Caki2 (cell line): ENCODE results near the gene ATXN2. TPM values are rescaled to one million over a fixed set of nuclear protein-coding genes. Genes with fewer than 3 reads are reported as not detected.
"Not testable (repeated sequence)": the region's sequence is repeated elsewhere in the genome, so short reads cannot be mapped to it uniquely, and the experiment has no call there.

Experiments used
- DNase-seq: peaks from one replicate; pipeline ENCODE4 v3.0.0-alpha.2; 2015; ENCODE audit warnings: low read depth
- in situ Hi-C: cut with HindIII; loops from 2 replicates; pipeline ENCODE4 v1.10.0; 2016; ENCODE audit warnings: low sequenced_read_pairs, low pct_unique_long_range_greater_than_20kb, mixed read lengths
- total RNA-seq: library from RNA; depleted of rRNA; stranded (reverse); fragments of >200 nt; shearing (Covaris generic); gene quantifications from 2 replicates; pipeline ENCODE4 v1.2.3, GENCODE V29; 2014; ENCODE audit warnings: low replicate concordance

Gene ATXN2
- total RNA-seq, 1 experiment from 2014 or later, result 7.5 TPM

- in situ Hi-C loops, result no loop called here
- no peak for DNase-seq
Observed at GRCh38 chr12:111582133-111582747, 16.9 kb downstream of the ATXN2 start.

DNA sequence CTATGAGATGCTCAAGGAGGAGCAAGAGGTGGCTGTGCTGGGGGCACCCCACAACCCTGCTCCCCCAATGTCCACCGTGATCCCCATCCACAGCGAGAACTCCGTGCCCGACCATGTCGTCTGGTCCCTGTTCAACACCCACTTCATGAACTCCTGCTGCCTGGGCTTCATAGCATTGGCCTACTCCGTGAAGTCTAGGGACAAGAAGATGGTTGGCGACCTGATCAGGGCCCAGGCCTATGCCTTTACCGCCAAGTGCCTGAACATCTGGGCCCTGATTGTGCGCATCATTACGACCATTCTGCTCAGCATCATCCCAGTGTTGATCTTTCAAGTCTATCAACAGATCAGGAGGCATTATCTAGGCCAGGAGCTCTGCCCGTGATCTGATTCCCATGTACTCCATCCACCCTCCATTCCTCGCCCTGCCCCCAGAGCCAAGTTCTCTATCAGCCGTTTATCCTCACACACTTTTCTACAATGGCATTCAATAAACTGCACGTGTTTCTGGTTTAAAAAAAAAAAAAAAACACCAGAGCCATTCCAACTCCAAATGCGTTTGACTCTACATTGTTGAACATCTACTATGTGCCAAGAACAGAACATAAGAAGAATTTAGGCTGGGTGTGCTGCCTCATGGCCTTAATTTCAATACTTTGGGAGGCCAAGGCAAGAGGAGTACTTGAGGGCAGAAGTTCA, 17.5 kb downstream of the ATXN2 start:
- in situ Hi-C loops, result no loop called here
- DNase-seq, result no peak

GRCh38 chr12:111580737-111581136, 18.4 kb downstream of the ATXN2 start:
- in situ Hi-C loops, result no loop called here

DNA sequence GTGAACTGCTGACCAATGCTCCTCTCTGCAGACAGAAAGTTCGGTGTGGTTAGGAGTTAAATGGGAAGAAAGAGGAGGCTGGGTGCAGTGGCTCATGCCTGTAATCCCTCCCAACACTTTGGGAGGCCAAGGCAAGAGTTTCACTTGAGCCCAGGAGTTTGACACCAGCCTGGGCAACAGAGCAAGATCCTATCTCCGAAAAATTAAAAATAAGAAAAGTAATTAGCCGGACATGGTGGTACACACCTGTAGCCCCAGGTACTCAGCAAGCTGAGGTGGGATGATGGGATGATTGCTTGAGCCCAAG, 19.0 kb downstream of the ATXN2 start:
- DNase-seq, result no peak
- in situ Hi-C loops, result no loop called here

More at GRCh38 chr12:111580737-111581136, 18.4 kb downstream of the ATXN2 start:
- no peak for DNase-seq

DNA sequence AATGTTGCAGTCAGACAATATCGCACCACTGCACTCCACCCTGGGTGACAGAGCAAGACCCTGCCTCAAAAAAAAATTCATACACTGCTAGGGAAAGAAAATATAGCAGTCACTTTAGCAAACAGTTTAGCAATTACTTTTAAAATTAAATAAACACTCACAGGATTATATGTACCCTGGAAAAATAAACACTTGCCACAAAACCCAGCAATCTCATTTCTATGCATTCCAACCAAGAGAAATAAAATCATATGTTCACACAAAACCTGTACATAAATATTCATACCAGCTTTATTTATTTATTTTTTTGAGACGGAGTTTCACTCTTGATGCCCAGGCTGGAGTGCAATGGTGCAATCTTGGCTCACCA, 20.2 kb downstream of the ATXN2 start:
- in situ Hi-C loops, result no loop called here
- DNase-seq, result no peak

DNA sequence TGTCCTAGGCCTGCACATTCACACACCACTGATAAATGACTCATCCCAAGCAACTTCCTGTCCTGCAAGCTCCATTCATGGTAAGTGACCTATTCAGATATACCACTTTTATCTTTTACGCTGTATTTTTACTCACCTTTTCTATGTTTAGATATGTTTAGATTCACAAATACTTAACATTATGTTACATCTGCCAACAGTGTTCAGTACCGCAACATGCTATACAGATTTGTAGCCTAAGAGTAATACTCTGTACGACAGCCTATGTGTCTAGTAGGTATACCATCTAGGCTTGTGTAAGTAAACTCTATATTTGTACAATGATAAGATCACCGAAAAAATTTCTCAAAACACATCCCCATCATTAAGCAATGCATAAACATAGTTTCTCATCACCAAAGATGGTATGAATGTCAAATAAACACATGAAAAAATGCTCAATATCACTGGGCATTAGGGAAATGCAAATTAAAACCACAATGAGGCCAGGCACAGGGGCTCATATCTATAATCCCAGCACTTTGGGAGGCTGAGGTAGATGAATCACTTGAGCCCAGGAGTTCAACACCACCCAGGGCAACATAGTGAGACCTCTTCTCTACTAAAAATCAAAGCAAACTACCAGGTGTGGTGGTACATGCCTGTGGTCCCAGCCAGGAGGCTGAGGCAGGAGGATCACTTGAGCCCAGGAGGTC, 20.7 kb downstream of the ATXN2 start:
- in situ Hi-C loops, result no loop called here
- DNase-seq, result peak; percentile 54

DNA sequence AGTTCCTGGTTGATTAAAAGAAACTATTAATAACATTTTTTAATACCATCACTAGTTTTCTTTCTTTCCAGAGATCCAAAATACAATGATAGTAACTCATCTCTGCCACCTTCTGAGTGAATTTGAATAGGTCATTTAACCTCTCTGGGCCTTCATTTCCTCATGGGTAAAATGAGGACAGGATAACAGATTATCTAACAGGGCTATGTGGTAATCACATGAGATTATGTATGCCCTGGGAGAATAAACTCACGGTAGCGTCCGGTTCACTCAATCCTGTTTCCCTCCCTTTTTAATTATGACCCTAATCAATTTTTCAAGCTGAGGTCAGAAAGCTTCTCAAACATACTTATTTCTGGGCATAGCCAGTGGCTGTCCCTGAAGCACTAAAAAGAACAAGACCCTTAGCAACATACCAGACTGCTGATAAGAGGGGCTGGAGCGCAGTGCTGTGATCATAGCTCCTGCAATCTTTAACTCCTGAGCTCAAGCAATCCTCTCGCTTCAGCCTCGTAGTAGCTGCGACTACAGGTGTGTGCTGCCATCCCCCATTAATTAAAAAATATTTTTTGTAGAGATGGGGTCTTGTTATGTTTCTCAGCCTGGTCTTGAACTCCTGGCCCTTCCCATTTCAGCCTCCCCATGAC, 24.2 kb downstream of the ATXN2 start:
- DNase-seq, result no peak
- in situ Hi-C loops, result no loop called here

- in situ Hi-C loops, result no loop called here
- DNase-seq, result no peak
Observed at GRCh38 chr12:111573476-111573875, 25.6 kb downstream of the ATXN2 start.

DNA sequence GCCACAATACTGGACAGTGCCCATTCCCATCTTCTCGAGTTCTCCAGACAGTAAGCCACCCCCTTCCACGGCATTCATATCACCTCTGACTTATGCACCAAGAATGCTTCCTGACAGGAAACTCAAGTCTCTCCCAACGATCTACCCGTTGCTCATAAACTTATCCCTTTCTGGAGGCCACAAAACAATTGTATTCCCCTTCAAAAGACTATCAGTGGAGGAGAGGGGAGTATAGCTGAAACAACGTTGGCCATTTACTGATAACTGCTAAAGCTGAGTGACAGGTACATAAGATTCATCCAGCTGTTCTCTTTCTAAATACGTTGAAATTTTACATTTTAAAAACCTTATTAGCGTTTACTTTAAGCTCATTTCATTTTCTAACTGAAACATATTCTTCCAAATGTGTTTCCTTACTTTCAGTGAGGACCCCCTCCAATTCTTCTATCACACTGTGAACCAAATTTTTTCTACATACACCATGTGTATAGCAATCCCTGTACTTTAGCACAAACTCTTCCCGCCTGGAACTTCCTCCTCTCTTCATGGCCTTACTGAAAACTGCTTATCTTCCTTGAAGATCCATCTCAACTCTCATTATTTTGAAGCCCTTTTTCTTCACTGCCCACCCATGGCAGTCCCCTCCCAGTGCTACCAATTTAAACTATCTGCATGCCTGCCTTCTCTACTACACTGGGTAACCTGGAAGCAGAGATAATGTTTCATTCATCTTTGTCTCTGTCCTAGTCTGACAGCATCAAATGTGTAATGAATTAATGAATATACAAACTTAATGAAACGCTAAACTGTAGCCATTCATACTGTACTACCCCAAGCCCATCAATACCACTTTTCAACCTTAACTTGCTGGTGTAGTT, 28.8 kb downstream of the ATXN2 start:
- DNase-seq, result no peak
- in situ Hi-C loops, result no loop called here

DNA sequence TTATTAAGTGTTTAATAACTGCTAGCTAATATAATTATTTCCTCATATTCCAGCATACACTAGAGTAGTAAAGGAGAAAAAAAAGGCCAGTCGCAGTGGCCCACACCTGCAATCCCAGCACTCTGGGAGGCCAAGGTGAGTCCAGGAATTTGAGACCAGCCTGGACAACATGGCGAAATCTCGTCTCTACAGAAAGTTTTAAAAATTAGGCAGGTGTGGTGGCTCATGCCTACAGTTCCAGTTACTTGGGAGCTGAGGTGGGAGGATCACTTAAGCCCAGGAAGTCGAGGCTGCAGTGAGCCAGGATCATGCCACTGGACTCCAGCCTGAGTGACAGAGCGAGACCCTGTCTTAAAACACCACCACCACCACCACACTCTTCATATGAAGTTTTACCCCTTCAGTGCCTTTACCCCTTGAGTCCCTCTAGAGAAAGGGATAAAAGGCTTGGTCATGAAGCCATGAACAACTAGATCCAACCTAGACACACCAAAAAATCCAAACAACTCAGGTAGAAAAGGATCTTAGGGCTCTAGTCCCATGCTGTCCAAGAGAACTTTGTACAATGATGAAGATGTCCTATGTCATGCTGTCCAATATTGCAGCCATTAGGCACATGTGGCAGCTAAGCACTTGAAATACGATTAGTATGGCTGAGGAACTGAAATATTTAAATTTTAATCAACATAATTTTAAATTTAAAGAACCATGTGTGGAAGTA, 29.6 kb downstream of the ATXN2 start:
- no peak for DNase-seq
- in situ Hi-C loops, result no loop called here

DNA sequence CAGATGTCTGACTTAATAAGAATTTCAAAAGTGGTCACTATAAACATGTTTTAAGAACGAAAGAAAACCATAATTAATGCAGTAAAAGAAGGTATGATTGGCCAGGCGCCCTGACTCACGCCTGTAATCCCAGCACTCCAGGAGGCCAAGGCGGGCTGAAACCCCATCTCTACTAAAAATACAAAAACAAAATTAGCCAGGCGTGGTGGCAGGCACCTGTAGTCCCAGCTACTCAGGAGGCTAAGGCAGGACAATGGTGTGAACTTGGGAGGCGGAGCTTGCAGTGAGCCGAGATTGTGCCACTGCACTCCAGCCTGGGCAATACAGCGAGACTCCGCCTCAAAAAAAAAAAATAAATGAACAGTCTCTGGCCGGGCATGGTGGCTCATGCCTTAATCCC, 38.3 kb downstream of the ATXN2 start:
- in situ Hi-C loops, DNase-seq: not testable (repeated sequence)

GRCh38 chr12:111558107-111558376, 41.1 kb downstream of the ATXN2 start:
- in situ Hi-C loops, result no loop called here
- DNase-seq, result no peak

GRCh38 chr12:111557271-111558106, 41.6 kb downstream of the ATXN2 start:
- in situ Hi-C loops, result no loop called here
- peak; percentile 13 for DNase-seq

GRCh38 chr12:111556676-111557075, 42.4 kb downstream of the ATXN2 start:
- in situ Hi-C loops, result no loop called here
- DNase-seq, result no peak

DNA sequence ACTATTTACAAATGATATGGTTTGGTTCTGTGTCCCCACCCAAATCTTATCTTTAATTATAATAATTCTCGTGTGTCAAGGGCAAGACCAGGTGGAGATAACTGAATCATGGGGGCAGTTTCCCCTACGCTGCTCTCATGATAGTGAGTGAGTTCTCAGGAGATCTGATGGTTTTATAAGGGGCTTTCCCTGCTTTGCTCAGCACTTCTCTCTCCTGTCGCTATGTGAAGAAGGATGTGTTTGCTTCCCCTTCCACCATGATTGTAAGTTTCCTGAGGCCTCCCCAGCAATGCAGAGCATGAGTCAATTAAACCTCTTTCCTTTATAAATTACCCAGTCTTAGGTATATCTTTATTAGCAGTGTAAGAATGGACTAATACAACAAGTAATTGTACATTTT, 43.8 kb downstream of the ATXN2 start:
- DNase-seq, in situ Hi-C loops: not testable (repeated sequence)

- DNase-seq, result no peak
- in situ Hi-C loops, result no loop called here
Observed at GRCh38 chr12:111546758-111547383, 52.2 kb downstream of the ATXN2 start.

DNA sequence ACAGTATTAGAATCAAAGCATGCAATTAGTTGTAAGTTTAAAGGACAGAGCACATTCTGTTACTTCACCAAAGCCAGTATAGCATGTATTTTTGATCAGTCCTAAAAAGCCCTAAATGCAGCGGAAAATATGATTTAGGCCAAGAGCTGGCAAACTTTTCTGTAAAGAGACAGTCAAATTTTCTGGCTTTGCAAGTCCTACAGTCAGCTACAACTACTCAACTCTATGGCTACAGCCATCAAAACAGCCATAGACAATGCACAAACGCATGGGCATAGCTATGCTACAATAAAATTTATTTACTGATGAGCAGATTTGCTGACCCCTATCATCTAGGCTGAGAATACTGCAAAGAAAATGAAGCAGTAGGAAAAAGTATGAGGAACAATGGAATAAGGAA, 52.9 kb downstream of the ATXN2 start:
- in situ Hi-C loops, result no loop called here
- no peak for DNase-seq
